Nephron progenitor cell (in vitro differentiated cells): ENCODE results near the gene GBF1.
A peak's percentile ranks its signal among the peaks of the same experiment; 100 is the strongest.

Experiments used
- DNase-seq: peaks from one replicate; pipeline ENCODE4 v3.0.0; 2021
- H3K27ac Mint-ChIP-seq: 2 replicates; pipeline ENCODE4 v1.8.0; 2021; ENCODE audit warnings: mild to moderate bottlenecking, moderate library complexity, mixed read lengths
- H3K27me3 Mint-ChIP-seq: 2 replicates; pipeline ENCODE4 v1.8.0; 2021; ENCODE audit warnings: mild to moderate bottlenecking, low read depth, mixed read lengths; ENCODE audit not compliant: poor library complexity
- H3K36me3 Mint-ChIP-seq: 2 replicates; pipeline ENCODE4 v1.8.0; 2021; ENCODE audit warnings: low read depth, mixed read lengths
- H3K4me1 Mint-ChIP-seq: 2 replicates; pipeline ENCODE4 v1.8.0; 2021; ENCODE audit warnings: mixed read lengths
- H3K4me3 Mint-ChIP-seq: 2 replicates; pipeline ENCODE4 v1.8.0; 2021; ENCODE audit warnings: mild to moderate bottlenecking, moderate library complexity, mixed read lengths
- H3K9me3 Mint-ChIP-seq: 2 replicates; pipeline ENCODE4 v1.8.0; 2021; ENCODE audit warnings: mild to moderate bottlenecking, moderate library complexity, mixed read lengths
- CTCF ChIP-seq: fragments of 200-600 bp; sonication (generic); IDR thresholded peaks from 2 replicates; pipeline ENCODE4 v1.5.0; 2021; ENCODE audit warnings: antibody characterized with exemption

GBF1 gene

GRCh38 chr10:102316421-102316820, 71.1 kb downstream of the GBF1 start:
- H3K27ac Mint-ChIP-seq = no peak overlapping the region
- no peaks in the 10 kb centered on the region for H3K27me3 Mint-ChIP-seq
- DNase-seq = no peak
- peaks cover 34% of the 10 kb centered on the region for H3K4me1 Mint-ChIP-seq
- H3K9me3 Mint-ChIP-seq = no peaks in the 10 kb centered on the region
- H3K4me3 Mint-ChIP-seq = no peak overlapping the region
- H3K36me3 Mint-ChIP-seq = peaks cover 27% of the 10 kb centered on the region
- TF ChIP-seq CTCF = no peak

- TF ChIP-seq CTCF = no peak
- DNase-seq = no peak
- Mint-ChIP-seq H3K4me3 (no peak overlapping the region), H3K36me3 (peaks cover 21% of the 10 kb centered on the region), H3K27ac (peak overlapping the region; percentile 36), H3K4me1 (peaks cover 13% of the 10 kb centered on the region), H3K9me3 (no peaks in the 10 kb centered on the region), H3K27me3 (no peaks in the 10 kb centered on the region)
Observed at GRCh38 chr10:102322914-102323313, 77.6 kb downstream of the GBF1 start.

- H3K4me3 Mint-ChIP-seq = no peak overlapping the region
- no peak overlapping the region for H3K27ac Mint-ChIP-seq
- TF ChIP-seq CTCF = no peak
- no peaks in the 10 kb centered on the region for H3K27me3 Mint-ChIP-seq
- peaks cover 23% of the 10 kb centered on the region for H3K36me3 Mint-ChIP-seq
- DNase-seq = no peak
- H3K9me3 Mint-ChIP-seq = no peaks in the 10 kb centered on the region
- H3K4me1 Mint-ChIP-seq = peaks cover 16% of the 10 kb centered on the region
Observed at GRCh38 chr10:102324061-102324460, 78.7 kb downstream of the GBF1 start.

GRCh38 chr10:102326031-102326430, 80.7 kb downstream of the GBF1 start:
- no peak for DNase-seq
- H3K4me1 Mint-ChIP-seq = peaks cover 18% of the 10 kb centered on the region
- H3K36me3 Mint-ChIP-seq = peaks cover 15% of the 10 kb centered on the region
- H3K4me3 Mint-ChIP-seq = no peak overlapping the region
- TF ChIP-seq CTCF = no peak
- H3K27me3 Mint-ChIP-seq = no peaks in the 10 kb centered on the region
- no peak overlapping the region for H3K27ac Mint-ChIP-seq
- H3K9me3 Mint-ChIP-seq = no peaks in the 10 kb centered on the region

GRCh38 chr10:102327002-102327401, 81.7 kb downstream of the GBF1 start:
- no peaks in the 10 kb centered on the region for H3K27me3 Mint-ChIP-seq
- TF ChIP-seq CTCF = no peak
- no peak for DNase-seq
- H3K4me3 Mint-ChIP-seq = no peak overlapping the region
- H3K36me3 Mint-ChIP-seq = peaks cover 9% of the 10 kb centered on the region
- H3K27ac Mint-ChIP-seq = no peak overlapping the region
- no peaks in the 10 kb centered on the region for H3K9me3 Mint-ChIP-seq
- peaks cover 18% of the 10 kb centered on the region for H3K4me1 Mint-ChIP-seq

GRCh38 chr10:102327641-102328040, 82.3 kb downstream of the GBF1 start:
- Mint-ChIP-seq H3K27ac (no peak overlapping the region), H3K27me3 (no peaks in the 10 kb centered on the region), H3K36me3 (peaks cover 4% of the 10 kb centered on the region), H3K4me1 (peaks cover 20% of the 10 kb centered on the region), H3K9me3 (no peaks in the 10 kb centered on the region), H3K4me3 (no peak overlapping the region)
- no peak for TF ChIP-seq CTCF
- no peak for DNase-seq
